NK-92 (cell line): ENCODE results near the gene TBX6.
"Not testable (repeated sequence)": the region's sequence is repeated elsewhere in the genome, so short reads cannot be mapped to it uniquely, and the experiment has no call there.

Experiments
- DNase-seq: peaks from one replicate; lab custom pipeline; 2025; ENCODE audit not compliant: unreplicated experiment; lab: John Stamatoyannopoulos, UW

Gene TBX6

GRCh38 chr16:30091474-30092372, at the start of gene TBX6:
TBX6 (minus strand) TSS chr16:30091924; CDS start chr16:30091193, 731 bp downstream.
- peak; percentile 60 for DNase-seq

- DNase-seq: no peak
These were observed 48.1 kb upstream of the TBX6 start for GRCh38 chr16:30139583-30140481.

- no peak for DNase-seq
These were observed 46.2 kb upstream of the TBX6 start for GRCh38 chr16:30137897-30138296.

- DNase-seq: no peak
These were observed 45.4 kb upstream of the TBX6 start for GRCh38 chr16:30136971-30137605.

GRCh38 chr16:30132591-30132990, 40.9 kb upstream of the TBX6 start:
- no peak for DNase-seq

- no peak for DNase-seq
These were observed 40.2 kb upstream of the TBX6 start for GRCh38 chr16:30131869-30132475.

GRCh38 chr16:30127993-30128392, 36.3 kb upstream of the TBX6 start:
- no peak for DNase-seq

- DNase-seq: not testable (repeated sequence)
These were observed 34.0 kb upstream of the TBX6 start for GRCh38 chr16:30125690-30126089.

- DNase-seq: no peak
These were observed 33.3 kb upstream of the TBX6 start for GRCh38 chr16:30124985-30125379.

GRCh38 chr16:30122604-30123160, 31.0 kb upstream of the TBX6 start:
- no peak for DNase-seq

- no peak for DNase-seq
These were observed 30.2 kb upstream of the TBX6 start for GRCh38 chr16:30121741-30122571.

GRCh38 chr16:30120340-30121105, 28.8 kb upstream of the TBX6 start:
- no peak for DNase-seq

- no peak for DNase-seq
These were observed 27.7 kb upstream of the TBX6 start for GRCh38 chr16:30119428-30119827.

- no peak for DNase-seq
These were observed 26.0 kb upstream of the TBX6 start for GRCh38 chr16:30117768-30118167.

GRCh38 chr16:30116291-30117207, 24.8 kb upstream of the TBX6 start:
- DNase-seq: no peak

GRCh38 chr16:30115238-30115637, 23.5 kb upstream of the TBX6 start:
- no peak for DNase-seq

- DNase-seq: not testable (repeated sequence)
These were observed 23.1 kb upstream of the TBX6 start for GRCh38 chr16:30114833-30115232.

GRCh38 chr16:30114411-30114810, 22.7 kb upstream of the TBX6 start:
- no peak for DNase-seq
